ENCODE results near the gene EVI5L. TPM values are rescaled to one million over a fixed set of nuclear protein-coding genes. Genes with fewer than 3 reads are reported as not detected.

The EVI5L gene
- total and polyA plus RNA-seq, 2 of the 8 experiments (the other 6 are each of a cell fraction or from before 2014, with no cell fraction given) = 7.2 to 11.0 TPM

DNA sequence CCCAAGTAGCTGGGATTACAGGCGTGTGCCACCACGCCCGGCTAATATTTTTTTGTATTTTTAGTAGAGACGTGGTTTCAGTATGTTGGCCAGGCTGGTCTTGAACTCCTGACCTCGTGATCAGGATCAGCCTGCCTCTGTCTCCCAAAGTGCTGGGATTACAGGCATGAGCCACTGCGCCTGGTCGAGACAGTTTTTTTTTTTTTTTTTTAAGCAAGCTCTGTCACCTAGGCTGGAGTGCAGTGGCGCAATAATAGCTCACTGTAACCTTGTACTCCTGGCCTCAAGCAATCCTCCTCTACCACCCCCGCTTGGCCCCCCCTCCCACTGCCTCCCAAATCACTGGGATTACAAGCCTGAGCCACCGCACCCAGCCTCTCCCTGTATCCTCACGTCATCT lies 67.3 kb downstream of the EVI5L start:
- Histone ChIP-seq H3K18ac (ENCODE audit: extremely low read depth, low read length) (no peak overlapping the region), H2BK12ac (ENCODE audit: low read depth, low read length) (no peak overlapping the region), H3K4me3 (ENCODE audit: extremely low read depth in 1 of 4, insufficient read depth in 2 of 4, low read depth in 3 of 4, low read length in 4 of 4) (no peak overlapping the region), H3K9me3 (ENCODE audit: insufficient read depth in 2 of 2, low read depth in 1 of 2, low read length in 1 of 2) (no peaks in the 10 kb centered on the region), H3K79me1 (ENCODE audit: low read depth, low read length) (no peaks in the 10 kb centered on the region), H2AK5ac (ENCODE audit: low read depth, low read length) (no peak overlapping the region), H3K56ac (replicated peaks; ENCODE audit: insufficient read length, low read depth, low read length) (no peak overlapping the region), H4K91ac (replicated peaks; ENCODE audit: insufficient read length, low read length) (no peak overlapping the region), H3K27ac (ENCODE audit: low read depth, low read length) (no peak overlapping the region), H4K5ac (ENCODE audit: insufficient read length, low read depth, low read length) (no peak overlapping the region), H3K9ac (replicated peaks in 1 of 4; ENCODE audit: extremely low read depth in 1 of 4, low read depth in 3 of 4, low read length in 3 of 4) (no peak overlapping the region), H3K36me3 (ENCODE audit: control insufficient read depth in 2 of 4, insufficient read depth in 4 of 4, low read length in 3 of 4) (no peaks in the 10 kb centered on the region; a peak in 1 of 8 replicates), H2BK20ac (ENCODE audit: low read length) (no peak overlapping the region), H3K23ac (ENCODE audit: insufficient read length) (no peak overlapping the region), H2BK5ac (ENCODE audit: low read depth, low read length) (no peak overlapping the region), H3K4me2 (ENCODE audit: insufficient read depth in 1 of 2, low read depth in 2 of 2, low read length in 2 of 2) (no peak overlapping the region), H4K8ac (ENCODE audit: extremely low read depth, insufficient read depth, low read length) (no peak overlapping the region), H2BK15ac (ENCODE audit: low read length) (no peak overlapping the region), H3K4me1 (replicated peaks in 1 of 4; ENCODE audit: control insufficient read depth in 3 of 4, insufficient read depth in 4 of 4, low read length in 3 of 4) (peaks cover 0 to 4% (median 0%) of the 10 kb centered on the region in 4 experiments; a peak in 2 of 7 replicates), H3K27me3 (replicated peaks in 1 of 4; ENCODE audit: control insufficient read depth in 3 of 4, extremely low read depth in 1 of 4, insufficient read depth in 3 of 4, low read length in 3 of 4) (no peaks in the 10 kb centered on the region), H4K20me1 (replicated peaks in 1 of 2; ENCODE audit: control insufficient read depth in 1 of 2, insufficient read depth in 2 of 2, low read length in 2 of 2) (peaks cover 0 to 3% of the 10 kb centered on the region in 2 experiments), H3K14ac (ENCODE audit: insufficient read length) (no peak overlapping the region), H3K4ac (replicated peaks; ENCODE audit: insufficient read length, low read depth, low read length) (no peak overlapping the region), H2BK120ac (replicated peaks; ENCODE audit: low read depth, low read length) (no peak overlapping the region), H3K23me2 (ENCODE audit: low read depth, low read length) (no peaks in the 10 kb centered on the region), H2AFZ (ENCODE audit: low read length) (no peak overlapping the region), H3K79me2 (ENCODE audit: control insufficient read depth in 1 of 2, insufficient read depth in 2 of 2, low read length in 2 of 2) (no peaks in the 10 kb centered on the region)
- ChIA-PET CTCF (ENCODE audit: partially characterized antibody) (interaction anchor here (1.0 to 2.5 kb wide), 3 partner anchors 21 to 44 kb away, joined by 3 to 11 read pairs (median 5); no protein-coding TSS in a partner anchor), POLR2A (ENCODE audit: partially characterized antibody) (interaction anchor here (1.0 to 1.1 kb wide), 2 partner anchors 9 to 18 kb away, joined by 3 to 4 read pairs; partner anchors contain the start of gene LRRC8E)
- no peak for TF ChIP-seq CREB1 (IDR thresholded peaks at IDR 0.05)
- no peak for TF ChIP-seq GTF2F1 (IDR thresholded peaks at IDR 0.05; ENCODE audit: borderline replicate concordance, low read depth, low read length)
- TF ChIP-seq POLR2A (IDR thresholded peaks at IDR 0.05; ENCODE audit: control extremely low read depth in 1 of 2, low read depth in 2 of 2, low read length in 2 of 2) = no peak
- no peak for TF ChIP-seq BACH1 (IDR thresholded peaks at IDR 0.05; ENCODE audit: low read length)
- TF ChIP-seq FOSL1 (IDR thresholded peaks at IDR 0.05; ENCODE audit: insufficient read depth, low read depth, low read length) = no peak
- no peak for TF ChIP-seq EP300 (IDR thresholded peaks at IDR 0.05; ENCODE audit: borderline replicate concordance in 1 of 2, low read depth in 2 of 2, low read length in 2 of 2)
- FAIRE-seq (no peak), DNase-seq (ENCODE audit: low read depth in 1 of 2, low spot score in 2 of 2) (no peak)
- 94% methylated on average over 9 of the region's 11 CpGs; no CpG with 5 or more reads in 1 of the 2 experiments for WGBS, 2 experiments (ENCODE audit: extremely low coverage in 1 of 2, insufficient coverage in 1 of 2, insufficient read length in 1 of 2, insufficient replicate concordance in 2 of 2, low coverage in 1 of 2, low lambda C conversion rate in 2 of 2, missing lambda C conversion rate in 1 of 2)
